Testis (tissue), 3 donors: ENCODE measurements around the gene DOK5. TPM values are rescaled to one million over a fixed set of nuclear protein-coding genes. Genes with fewer than 3 reads are reported as not detected.

ENCODE experiments used
- DNase-seq: peaks from one replicate; pipeline ENCODE4 v3.0.0-alpha.2; 2019
- H3K27ac ChIP-seq, 2 donors: fragments of 200-600 bp; sonication (generic); one replicate each; pipeline ENCODE4 v1.5.1; 2019
- H3K27me3 ChIP-seq: fragments of 200-600 bp; sonication (generic); one replicate; pipeline ENCODE4 v1.5.1; 2019
- H3K36me3 ChIP-seq: fragments of 200-600 bp; sonication (generic); one replicate; pipeline ENCODE4 v1.5.1; 2017; ENCODE audit warnings: low read depth; ENCODE audit errors: missing control alignments
- H3K4me1 ChIP-seq: fragments of 200-600 bp; sonication (generic); one replicate; pipeline ENCODE4 v1.5.1; 2019
- H3K4me3 ChIP-seq, 2 donors: fragments of 200-600 bp; sonication (generic); one replicate each; pipeline ENCODE4 v1.5.1; 2017 to 2019
- H3K9me3 ChIP-seq: fragments of 200-600 bp; sonication (generic); one replicate; pipeline ENCODE4 v1.5.1; 2017
- CTCF ChIP-seq, 3 experiments: fragments of 450-650 bp in 2 of 3; fragments of 200-600 bp in 1 of 3; sonication (generic) in 1 of 3; IDR thresholded peaks; one replicate each; pipeline ENCODE4 v1.5.1; 2016 to 2019; ENCODE audit warnings: antibody characterized with exemption in 3 of 3, mild to moderate bottlenecking in 2 of 3, moderate library complexity in 1 of 3
- POLR2A ChIP-seq: fragments of 450-650 bp; IDR thresholded peaks from one replicate; pipeline ENCODE4 v1.6.1; 2017; ENCODE audit warnings: antibody characterized with exemption, mild to moderate bottlenecking, moderate library complexity
- WGBS, 2 donors: methylation state at CpG; one replicate each; pipeline ENCODE4 v1.1.5; 2018; 5-methylcytosine and 5-hydroxymethylcytosine counted together
- intact Hi-C: fragments of 100-400 bp; cut with DNase I; formaldehyde crosslinking; loops from one replicate; pipeline ENCODE4 v1.15.1; 2023; ENCODE audit warnings: low total_unique reads
- polyA plus RNA-seq: library from polyadenylated mRNA; stranded (reverse); fragments of 350-450 nt; fragmentation: Illumina TruSeq; extraction: RNeasy Lipid Tissue Mini Kit (QIAGEN cat#74804); gene quantifications from one replicate; pipeline ENCODE4 v1.2.3, GENCODE V29; 2014; ENCODE audit warnings: low read depth, low replicate concordance; ENCODE audit not compliant: insufficient read depth
- total RNA-seq, 2 donors: library from RNA; depleted of rRNA; stranded (reverse); fragments of >200 nt; gene quantifications; one replicate each; pipeline ENCODE4 v1.2.3, GENCODE V29; 2016

Gene DOK5
- total and polyA plus RNA-seq, 3 donors from 2014 or later: 1.0 to 3.1 (median 1.7) TPM

- intact Hi-C loops: no loop called here
- 77 to 85% methylated on average over 5 of the region's 5 CpGs for WGBS, 2 donors
Observed at GRCh38 chr20:54566031-54566688, 90.8 kb downstream of the DOK5 start.

GRCh38 chr20:54570561-54570960 lies 95.2 kb downstream of the DOK5 start:
- no peaks in the 10 kb centered on the region for H3K27me3 ChIP-seq
- WGBS, 2 donors: 69 to 76% methylated on average over 2 of the region's 2 CpGs
- no peak for DNase-seq
- no peaks in the 10 kb centered on the region for H3K4me1 ChIP-seq
- intact Hi-C loops: no loop called here
- no peaks in the 10 kb centered on the region for H3K36me3 ChIP-seq
- H3K4me3 ChIP-seq: no peak overlapping the region
- no peak overlapping the region for H3K27ac ChIP-seq
- TF ChIP-seq CTCF (IDR thresholded peaks at IDR 0.05) (no peak), POLR2A (no peak)
- no peaks in the 10 kb centered on the region for H3K9me3 ChIP-seq

More at GRCh38 chr20:54566031-54566688, 90.8 kb downstream of the DOK5 start:
- Histone ChIP-seq H3K4me3 (no peak overlapping the region), H3K4me1 (no peaks in the 10 kb centered on the region), H3K27me3 (no peaks in the 10 kb centered on the region), H3K9me3 (no peaks in the 10 kb centered on the region), H3K36me3 (no peaks in the 10 kb centered on the region), H3K27ac (no peak overlapping the region)
- TF ChIP-seq CTCF (IDR thresholded peaks at IDR 0.05): no peak
- TF ChIP-seq POLR2A: no peak
- no peak for DNase-seq

GRCh38 chr20:54572665-54573435 lies 97.5 kb downstream of the DOK5 start:
- H3K4me1 ChIP-seq: no peaks in the 10 kb centered on the region
- no peak for DNase-seq
- H3K4me3 ChIP-seq: no peak overlapping the region
- WGBS, 2 donors: 92% methylated on average over 8 of the region's 8 CpGs
- no peaks in the 10 kb centered on the region for H3K36me3 ChIP-seq
- intact Hi-C loops: no loop called here
- no peaks in the 10 kb centered on the region for H3K9me3 ChIP-seq
- no peak overlapping the region for H3K27ac ChIP-seq
- TF ChIP-seq CTCF (IDR thresholded peaks at IDR 0.05) (no peak), POLR2A (no peak)
- H3K27me3 ChIP-seq: no peaks in the 10 kb centered on the region

- no peak for TF ChIP-seq CTCF (IDR thresholded peaks at IDR 0.05)
- TF ChIP-seq POLR2A: no peak
- no peak overlapping the region for H3K27ac ChIP-seq
- no peaks in the 10 kb centered on the region for H3K9me3 ChIP-seq
- no peaks in the 10 kb centered on the region for H3K36me3 ChIP-seq
- no peaks in the 10 kb centered on the region for H3K27me3 ChIP-seq
- intact Hi-C loops: no loop called here
- H3K4me1 ChIP-seq: no peaks in the 10 kb centered on the region
- no peak for DNase-seq
- 62 to 87% methylated on average over 6 of the region's 6 CpGs for WGBS, 2 donors
- no peak overlapping the region for H3K4me3 ChIP-seq
Observed at GRCh38 chr20:54573838-54574237, 98.4 kb downstream of the DOK5 start.
